Nephron progenitor cell (in vitro differentiated cells): Measurements from ENCODE around the gene KLRK1.

Experiments
- DNase-seq: peaks from one replicate; pipeline ENCODE4 v3.0.0; 2021
- H3K27ac Mint-ChIP-seq: 2 replicates; pipeline ENCODE4 v1.8.0; 2021; ENCODE audit warnings: mild to moderate bottlenecking, moderate library complexity, mixed read lengths
- H3K27me3 Mint-ChIP-seq: 2 replicates; pipeline ENCODE4 v1.8.0; 2021; ENCODE audit warnings: mild to moderate bottlenecking, low read depth, mixed read lengths; ENCODE audit not compliant: poor library complexity
- H3K36me3 Mint-ChIP-seq: 2 replicates; pipeline ENCODE4 v1.8.0; 2021; ENCODE audit warnings: low read depth, mixed read lengths
- H3K4me1 Mint-ChIP-seq: 2 replicates; pipeline ENCODE4 v1.8.0; 2021; ENCODE audit warnings: mixed read lengths
- H3K4me3 Mint-ChIP-seq: 2 replicates; pipeline ENCODE4 v1.8.0; 2021; ENCODE audit warnings: mild to moderate bottlenecking, moderate library complexity, mixed read lengths
- H3K9me3 Mint-ChIP-seq: 2 replicates; pipeline ENCODE4 v1.8.0; 2021; ENCODE audit warnings: mild to moderate bottlenecking, moderate library complexity, mixed read lengths
- CTCF ChIP-seq: fragments of 200-600 bp; sonication (generic); IDR thresholded peaks from 2 replicates; pipeline ENCODE4 v1.5.0; 2021; ENCODE audit warnings: antibody characterized with exemption

Gene KLRK1

GRCh38 chr12:10362828-10363657 is 26.8 kb downstream of the KLRK1 start:
- Mint-ChIP-seq H3K27ac (peak overlapping the region; percentile 80), H3K9me3 (peaks cover 27% of the 10 kb centered on the region), H3K36me3 (peaks cover 19% of the 10 kb centered on the region), H3K27me3 (peaks cover 3% of the 10 kb centered on the region), H3K4me3 (no peak overlapping the region), H3K4me1 (peaks cover 21% of the 10 kb centered on the region)
- DNase-seq, result no peak
- TF ChIP-seq CTCF, result no peak

- peaks cover 3% of the 10 kb centered on the region for H3K27me3 Mint-ChIP-seq
- peaks cover 15% of the 10 kb centered on the region for H3K4me1 Mint-ChIP-seq
- no peak overlapping the region for H3K4me3 Mint-ChIP-seq
- no peak for DNase-seq
- H3K36me3 Mint-ChIP-seq, result peaks cover 14% of the 10 kb centered on the region
- TF ChIP-seq CTCF, result no peak
- H3K9me3 Mint-ChIP-seq, result peaks cover 29% of the 10 kb centered on the region
- peak overlapping the region; percentile 80 for H3K27ac Mint-ChIP-seq
Measured at GRCh38 chr12:10362325-10362724, 27.5 kb downstream of the KLRK1 start.

- no peak for TF ChIP-seq CTCF
- DNase-seq, result no peak
- H3K9me3 Mint-ChIP-seq, result peaks cover 29% of the 10 kb centered on the region
- peak overlapping the region; percentile 21 for H3K27ac Mint-ChIP-seq
- H3K4me3 Mint-ChIP-seq, result no peak overlapping the region
- H3K36me3 Mint-ChIP-seq, result peaks cover 14% of the 10 kb centered on the region
- peaks cover 3% of the 10 kb centered on the region for H3K27me3 Mint-ChIP-seq
- H3K4me1 Mint-ChIP-seq, result peaks cover 15% of the 10 kb centered on the region
Measured at GRCh38 chr12:10361622-10362021, 28.2 kb downstream of the KLRK1 start.

- no peak for DNase-seq
- peaks cover 3% of the 10 kb centered on the region for H3K27me3 Mint-ChIP-seq
- H3K36me3 Mint-ChIP-seq, result peaks cover 14% of the 10 kb centered on the region
- peaks cover 29% of the 10 kb centered on the region for H3K9me3 Mint-ChIP-seq
- peaks cover 15% of the 10 kb centered on the region for H3K4me1 Mint-ChIP-seq
- no peak overlapping the region for H3K4me3 Mint-ChIP-seq
- no peak for TF ChIP-seq CTCF
- H3K27ac Mint-ChIP-seq, result no peak overlapping the region
Measured at GRCh38 chr12:10361084-10361483, 28.8 kb downstream of the KLRK1 start.

GRCh38 chr12:10358969-10359368 is 30.9 kb downstream of the KLRK1 start:
- Mint-ChIP-seq H3K36me3 (peaks cover 14% of the 10 kb centered on the region), H3K27ac (no peak overlapping the region), H3K27me3 (peaks cover 3% of the 10 kb centered on the region), H3K9me3 (peaks cover 29% of the 10 kb centered on the region), H3K4me1 (peaks cover 18% of the 10 kb centered on the region), H3K4me3 (no peak overlapping the region)
- DNase-seq, result no peak
- TF ChIP-seq CTCF, result no peak

- peaks cover 3% of the 10 kb centered on the region for H3K27me3 Mint-ChIP-seq
- H3K9me3 Mint-ChIP-seq, result peaks cover 35% of the 10 kb centered on the region
- no peak overlapping the region for H3K4me3 Mint-ChIP-seq
- no peak for TF ChIP-seq CTCF
- no peak overlapping the region for H3K27ac Mint-ChIP-seq
- peaks cover 15% of the 10 kb centered on the region for H3K36me3 Mint-ChIP-seq
- H3K4me1 Mint-ChIP-seq, result peaks cover 18% of the 10 kb centered on the region
- no peak for DNase-seq
Measured at GRCh38 chr12:10358131-10358530, 31.7 kb downstream of the KLRK1 start.
